SK-N-SH (cell line): ENCODE data around the gene SORL1. TPM values are rescaled to one million over a fixed set of nuclear protein-coding genes. Genes with fewer than 3 reads are reported as not detected.

ENCODE experiments used
- CTCF ChIA-PET: fragments of 300-600, 350-600 bp; formaldehyde crosslinking; extraction: SDS; loops from one replicate; lab custom pipeline; 2021; lab: Yijun Ruan, JAX
- POLR2A ChIA-PET: fragments of 350-600 bp; sonication (Branson Sonifier 250); formaldehyde crosslinking; extraction: SDS; loops from one replicate; lab custom pipeline; 2020; ENCODE audit warnings: antibody characterized with exemption, inconsistent platforms; lab: Yijun Ruan, JAX
- DNase-seq: peaks from one replicate; pipeline ENCODE4 v3.0.0; 2012
- H2AFZ ChIP-seq: fragments of 200-600 bp; sonication (generic); 2 replicates; pipeline ENCODE4 v1.8.1; 2016; ENCODE audit warnings: antibody characterized with exemption, mild to moderate bottlenecking, low read depth
- H3F3A ChIP-seq: fragments of 200-600 bp; sonication (generic); replicated peaks from 2 replicates; pipeline ENCODE3; 2016; ENCODE audit warnings: antibody characterized with exemption, mild to moderate bottlenecking; ENCODE audit not compliant: insufficient read depth
- H3K27ac ChIP-seq, 2 experiments: fragments of 200-500 bp in 1 of 2; fragments of 200-600 bp in 1 of 2; sonication (Bioruptor generic) in 1 of 2; sonication (generic), shearing (Covaris generic) in 1 of 2; 2 replicates each; pipeline versions ENCODE4 v1.5.1 to v1.6.1; 2014 to 2016; ENCODE audit warnings: low read depth in 2 of 2, inconsistent platforms in 1 of 2, low read length in 1 of 2, mild to moderate bottlenecking in 1 of 2, mixed read lengths in 1 of 2
- H3K27me3 ChIP-seq: fragments of 200-600 bp; sonication (generic), shearing (Covaris generic); 2 replicates; pipeline ENCODE4 v1.6.1; 2016; ENCODE audit warnings: mixed run types; ENCODE audit not compliant: insufficient read depth
- H3K36me3 ChIP-seq, 2 experiments: fragments of 200-500 bp in 1 of 2; fragments of 200-600 bp in 1 of 2; sonication (Bioruptor generic) in 1 of 2; sonication (generic) in 1 of 2; replicated peaks in 1 of 2; 2 replicates each; pipeline versions ENCODE3 to v1.5.1; 2014 to 2016; ENCODE audit warnings: low read length in 1 of 2, mild to moderate bottlenecking in 1 of 2; ENCODE audit not compliant: insufficient read depth in 2 of 2, control insufficient read depth in 1 of 2
- H3K4me1 ChIP-seq, 2 experiments: fragments of 200-500 bp in 1 of 2; fragments of 200-600 bp in 1 of 2; sonication (Bioruptor generic) in 1 of 2; sonication (generic), shearing (Covaris generic) in 1 of 2; 2 replicates each; pipeline versions ENCODE4 v1.5.1 to v1.6.1; 2014 to 2016; ENCODE audit warnings: low read depth in 1 of 2, low read length in 1 of 2, mixed run types in 1 of 2; ENCODE audit not compliant: insufficient read depth in 2 of 2, control insufficient read depth in 1 of 2
- H3K4me2 ChIP-seq: fragments of 200-600 bp; sonication (generic), shearing (Covaris generic); 2 replicates; pipeline ENCODE4 v1.6.1; 2017; ENCODE audit warnings: mixed run types
- H3K4me3 ChIP-seq, 2 experiments: fragments of 200-500 bp in 1 of 2; fragments of 200-600 bp in 1 of 2; sonication (Bioruptor generic) in 1 of 2; sonication (generic), shearing (Covaris generic) in 1 of 2; 2 replicates each; pipeline versions ENCODE4 v1.5.1 to v1.8.1; 2014 to 2016; ENCODE audit warnings: low read depth in 2 of 2, inconsistent platforms in 1 of 2, low read length in 1 of 2, mild to moderate bottlenecking in 1 of 2, mixed read lengths in 1 of 2, moderate library complexity in 1 of 2
- H3K79me2 ChIP-seq: fragments of 200-600 bp; sonication (generic); 2 replicates; pipeline ENCODE4 v1.8.1; 2017; ENCODE audit warnings: mild to moderate bottlenecking; ENCODE audit not compliant: insufficient read depth
- H3K9ac ChIP-seq: fragments of 200-600 bp; sonication (generic); 2 replicates; pipeline ENCODE4 v1.6.1; 2017; ENCODE audit warnings: mixed run types
- H3K9me2 ChIP-seq: fragments of 200-600 bp; sonication (generic); 2 replicates; pipeline ENCODE4 v1.6.1; 2017; ENCODE audit warnings: mixed run types
- H3K9me3 ChIP-seq: fragments of 200-600 bp; sonication (generic); 2 replicates; pipeline ENCODE4 v1.6.1; 2017; ENCODE audit warnings: mixed run types, mild to moderate bottlenecking, moderate library complexity
- H4K20me1 ChIP-seq: fragments of 200-600 bp; sonication (generic); 2 replicates; pipeline ENCODE4 v1.6.1; 2017; ENCODE audit warnings: mild to moderate bottlenecking, mixed run types; ENCODE audit not compliant: insufficient read depth
- EP300 ChIP-seq, 2 experiments: IDR thresholded peaks; 2 replicates each; pipeline versions ENCODE4 v1.4.0 to v1.6.1; 2012; ENCODE audit warnings: borderline replicate concordance in 1 of 2, low read depth in 1 of 2, low read length in 1 of 2
- FOSL2 ChIP-seq: IDR thresholded peaks from 2 replicates; pipeline ENCODE4 v1.4.0; 2012; ENCODE audit warnings: low read depth, mild to moderate bottlenecking, moderate library complexity, borderline replicate concordance
- FOXJ3 ChIP-seq: sonication (generic); formaldehyde crosslinking; IDR thresholded peaks from 2 replicates; pipeline ENCODE4 v1.5.1; 2020; ENCODE audit warnings: mild to moderate bottlenecking, missing genetic modification reagents
- FOXM1 ChIP-seq: IDR thresholded peaks from 2 replicates; pipeline ENCODE4 v1.4.0; 2012; ENCODE audit warnings: low read depth, mild to moderate bottlenecking
- JUND ChIP-seq: IDR thresholded peaks from 2 replicates; pipeline ENCODE4 v1.4.0; 2012
- MXI1 ChIP-seq: IDR thresholded peaks from 2 replicates; pipeline ENCODE4 v1.6.1; 2012; ENCODE audit warnings: mild to moderate bottlenecking, low read depth, low read length, improper control_type of control experiment
- POLR2AphosphoS5 ChIP-seq: IDR thresholded peaks from 2 replicates; pipeline ENCODE4 v1.6.1; 2012; ENCODE audit warnings: low read depth, low read length
- RCOR1 ChIP-seq: fragments of 150-350 bp; IDR thresholded peaks from 2 replicates; pipeline ENCODE4 v1.6.1; 2017; ENCODE audit warnings: antibody characterized with exemption, low read length
- RXRA ChIP-seq: IDR thresholded peaks from 2 replicates; pipeline ENCODE4 v1.4.0; 2012; ENCODE audit warnings: low read depth, mild to moderate bottlenecking, borderline replicate concordance
- SMC3 ChIP-seq: IDR thresholded peaks from 2 replicates; pipeline ENCODE4 v1.6.1; 2012; ENCODE audit warnings: low read depth, low read length, improper control_type of control experiment
- YY1 ChIP-seq: IDR thresholded peaks from 2 replicates; pipeline ENCODE4 v1.4.0; 2012; ENCODE audit warnings: low read depth, mild to moderate bottlenecking
- WGBS: methylation state at CpG from one replicate; pipeline ENCODE4 v1.1.6; 2017; ENCODE audit warnings: low lambda C conversion rate; 5-methylcytosine and 5-hydroxymethylcytosine counted together
- polyA plus RNA-seq, 3 experiments: library from polyadenylated mRNA; depleted of rRNA; stranded (reverse); fragments of >200 nt; gene quantifications; 2 replicates each; pipeline ENCODE4 v1.2.3, GENCODE V29; 2012
- TF ChIP-seq, protein P1 (sequence below): IDR thresholded peaks from 2 replicates; pipeline ENCODE4 v1.6.1; 2012; ENCODE audit warnings: mild to moderate bottlenecking, low read depth, low read length, moderate library complexity
- TF ChIP-seq, protein P2 (sequence below): IDR thresholded peaks from 2 replicates; pipeline ENCODE4; 2012

SORL1 gene
- polyA plus RNA-seq, 1 of the 3 experiments (the other 2 are of a cell fraction) = 7.1 TPM

DNA sequence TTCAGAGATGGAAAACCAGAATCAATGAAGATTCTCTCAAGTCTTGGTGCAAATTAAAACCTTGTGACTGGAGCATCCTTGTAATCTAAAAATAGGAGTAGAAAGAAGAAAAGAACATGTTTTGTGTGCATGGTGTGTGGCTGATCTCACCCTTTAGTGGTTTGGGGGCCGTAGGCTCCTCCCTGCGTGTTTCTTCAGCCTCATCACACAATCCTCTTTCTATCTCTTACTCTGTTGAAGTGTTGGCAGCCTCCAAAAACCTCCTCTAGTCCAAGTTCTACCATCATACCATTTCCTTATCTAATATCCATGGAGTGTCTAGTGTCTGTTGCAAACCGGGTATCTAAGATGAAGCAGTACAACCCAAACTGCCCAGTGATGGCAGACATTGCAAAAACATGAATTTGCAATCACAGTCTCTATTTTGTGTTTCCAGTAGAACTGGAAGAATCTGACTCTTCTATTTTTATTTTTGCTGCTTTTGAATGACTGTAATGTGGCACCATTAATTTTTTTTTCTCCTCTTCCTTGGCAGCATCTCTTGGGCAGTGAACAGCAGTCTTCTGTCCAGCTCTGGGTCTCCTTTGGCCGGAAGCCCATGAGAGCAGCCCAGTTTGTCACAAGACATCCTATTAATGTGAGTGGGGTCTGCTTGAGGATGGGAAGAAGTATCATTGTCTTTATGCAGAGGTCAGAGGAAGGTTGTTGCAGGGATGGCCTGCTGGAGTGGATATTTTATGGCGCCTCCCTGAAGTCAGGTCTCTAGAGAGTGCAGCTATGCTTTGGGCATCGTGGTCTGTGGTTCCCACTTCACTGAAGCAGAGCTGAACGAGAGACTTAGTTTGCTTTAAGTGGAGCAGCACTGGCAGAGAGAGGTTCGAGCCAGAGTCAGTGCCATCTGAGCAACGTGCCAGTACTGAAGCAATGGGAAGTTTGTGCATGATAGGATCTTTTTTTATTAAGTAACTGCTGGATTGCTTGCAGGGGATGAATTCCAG is 60.7 kb downstream of the SORL1 start:
- Histone ChIP-seq H3F3A (no peaks in the 10 kb centered on the region), H3K4me3 (no peak overlapping the region), H3K27me3 (no peaks in the 10 kb centered on the region), H3K4me2 (no peak overlapping the region), H3K9me2 (no peaks in the 10 kb centered on the region), H3K9me3 (no peaks in the 10 kb centered on the region), H3K4me1 (no peaks in the 10 kb centered on the region), H3K36me3 (no peaks in the 10 kb centered on the region), H4K20me1 (no peaks in the 10 kb centered on the region), H2AFZ (no peak overlapping the region), H3K27ac (no peak overlapping the region), H3K9ac (no peak overlapping the region), H3K79me2 (no peaks in the 10 kb centered on the region)
- TF ChIP-seq RXRA (no peak), YY1 (no peak), RCOR1 (no peak), FOSL2 (no peak), MXI1 (no peak), POLR2AphosphoS5 (no peak), JUND (no peak), SMC3 (no peak), FOXJ3 (CRISPR knock-in tag) (no peak), FOXM1 (no peak), EP300 (IDR thresholded peaks at IDR 0.05; ENCODE audit: borderline replicate concordance in 1 of 2, low read depth in 1 of 2, low read length in 1 of 2) (no peak)
- TF ChIP-seq, protein P1, sequence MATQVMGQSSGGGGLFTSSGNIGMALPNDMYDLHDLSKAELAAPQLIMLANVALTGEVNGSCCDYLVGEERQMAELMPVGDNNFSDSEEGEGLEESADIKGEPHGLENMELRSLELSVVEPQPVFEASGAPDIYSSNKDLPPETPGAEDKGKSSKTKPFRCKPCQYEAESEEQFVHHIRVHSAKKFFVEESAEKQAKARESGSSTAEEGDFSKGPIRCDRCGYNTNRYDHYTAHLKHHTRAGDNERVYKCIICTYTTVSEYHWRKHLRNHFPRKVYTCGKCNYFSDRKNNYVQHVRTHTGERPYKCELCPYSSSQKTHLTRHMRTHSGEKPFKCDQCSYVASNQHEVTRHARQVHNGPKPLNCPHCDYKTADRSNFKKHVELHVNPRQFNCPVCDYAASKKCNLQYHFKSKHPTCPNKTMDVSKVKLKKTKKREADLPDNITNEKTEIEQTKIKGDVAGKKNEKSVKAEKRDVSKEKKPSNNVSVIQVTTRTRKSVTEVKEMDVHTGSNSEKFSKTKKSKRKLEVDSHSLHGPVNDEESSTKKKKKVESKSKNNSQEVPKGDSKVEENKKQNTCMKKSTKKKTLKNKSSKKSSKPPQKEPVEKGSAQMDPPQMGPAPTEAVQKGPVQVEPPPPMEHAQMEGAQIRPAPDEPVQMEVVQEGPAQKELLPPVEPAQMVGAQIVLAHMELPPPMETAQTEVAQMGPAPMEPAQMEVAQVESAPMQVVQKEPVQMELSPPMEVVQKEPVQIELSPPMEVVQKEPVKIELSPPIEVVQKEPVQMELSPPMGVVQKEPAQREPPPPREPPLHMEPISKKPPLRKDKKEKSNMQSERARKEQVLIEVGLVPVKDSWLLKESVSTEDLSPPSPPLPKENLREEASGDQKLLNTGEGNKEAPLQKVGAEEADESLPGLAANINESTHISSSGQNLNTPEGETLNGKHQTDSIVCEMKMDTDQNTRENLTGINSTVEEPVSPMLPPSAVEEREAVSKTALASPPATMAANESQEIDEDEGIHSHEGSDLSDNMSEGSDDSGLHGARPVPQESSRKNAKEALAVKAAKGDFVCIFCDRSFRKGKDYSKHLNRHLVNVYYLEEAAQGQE = no peak
- TF ChIP-seq, protein P2, sequence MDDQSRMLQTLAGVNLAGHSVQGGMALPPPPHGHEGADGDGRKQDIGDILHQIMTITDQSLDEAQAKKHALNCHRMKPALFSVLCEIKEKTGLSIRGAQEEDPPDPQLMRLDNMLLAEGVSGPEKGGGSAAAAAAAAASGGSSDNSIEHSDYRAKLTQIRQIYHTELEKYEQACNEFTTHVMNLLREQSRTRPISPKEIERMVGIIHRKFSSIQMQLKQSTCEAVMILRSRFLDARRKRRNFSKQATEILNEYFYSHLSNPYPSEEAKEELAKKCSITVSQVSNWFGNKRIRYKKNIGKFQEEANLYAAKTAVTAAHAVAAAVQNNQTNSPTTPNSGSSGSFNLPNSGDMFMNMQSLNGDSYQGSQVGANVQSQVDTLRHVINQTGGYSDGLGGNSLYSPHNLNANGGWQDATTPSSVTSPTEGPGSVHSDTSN = no peak
- ChIA-PET POLR2A (no interaction called here), CTCF (interaction anchor here (0.8 kb wide), 1 partner anchor 9 kb away, joined by 3 read pairs; no protein-coding TSS in a partner anchor)
- DNase-seq = no peak
- WGBS = 60% methylated on average over 9 of the region's 9 CpGs
